ENCODE measurements around the gene PIK3R1.

Gene PIK3R1

DNA sequence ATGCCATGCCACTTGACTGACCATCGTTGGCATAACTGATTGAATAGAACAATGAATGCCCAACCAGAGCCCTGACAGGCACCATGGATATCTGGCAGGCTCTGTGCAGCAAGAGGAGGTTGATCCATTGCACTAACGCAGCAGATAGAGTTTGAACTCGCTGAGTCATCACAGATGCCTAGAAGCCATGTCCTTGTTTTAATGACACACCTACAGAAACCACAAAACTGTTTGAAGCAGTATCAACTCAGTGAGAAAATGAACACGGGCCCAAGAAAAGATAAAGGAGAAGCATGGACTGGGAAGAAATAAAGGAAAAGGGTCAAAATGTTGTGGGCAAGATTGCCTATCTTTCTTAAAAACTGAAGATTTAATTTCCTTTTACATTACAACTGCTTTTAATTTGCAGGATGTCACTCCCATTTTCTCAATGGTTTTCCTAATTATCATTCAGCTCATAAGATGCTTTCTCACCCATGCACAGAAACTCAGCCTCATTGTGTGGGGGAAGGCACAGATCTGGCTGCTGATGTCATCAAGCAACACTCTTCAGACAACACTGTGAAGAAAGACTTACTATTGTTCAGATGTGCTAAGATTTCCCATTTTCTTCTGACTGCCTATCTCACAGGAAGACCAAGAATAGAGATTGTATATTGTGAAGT lies 129.0 kb downstream of the PIK3R1 start:
- Histone ChIP-seq H3K27me3 (ENCODE audit: control insufficient read depth, low read length) (no peaks in the 10 kb centered on the region), H3K36me3 (ENCODE audit: control insufficient read depth, low read length) (no peaks in the 10 kb centered on the region), H3K27ac (ENCODE audit: low read depth, low read length) (no peak overlapping the region), H3K9me3 (ENCODE audit: control insufficient read depth, insufficient read depth, low read length) (no peaks in the 10 kb centered on the region), H4K20me1 (ENCODE audit: control insufficient read depth, insufficient read depth, low read depth, low read length) (no peaks in the 10 kb centered on the region), H3K4me2 (ENCODE audit: low read length) (no peak overlapping the region), H3K9me2 (replicated peaks; ENCODE audit: control insufficient read depth, low read length) (no peaks in the 10 kb centered on the region; the same call in 1 of the 2 replicates), H3F3A (ENCODE audit: control insufficient read depth, insufficient read depth) (no peaks in the 10 kb centered on the region), H3K4me1 (ENCODE audit: control insufficient read depth, low read length) (no peaks in the 10 kb centered on the region), H3K4me3 (ENCODE audit: low read length) (no peak overlapping the region), H3K79me2 (ENCODE audit: control insufficient read depth, low read length) (no peaks in the 10 kb centered on the region)
- TF ChIP-seq, protein P1, sequence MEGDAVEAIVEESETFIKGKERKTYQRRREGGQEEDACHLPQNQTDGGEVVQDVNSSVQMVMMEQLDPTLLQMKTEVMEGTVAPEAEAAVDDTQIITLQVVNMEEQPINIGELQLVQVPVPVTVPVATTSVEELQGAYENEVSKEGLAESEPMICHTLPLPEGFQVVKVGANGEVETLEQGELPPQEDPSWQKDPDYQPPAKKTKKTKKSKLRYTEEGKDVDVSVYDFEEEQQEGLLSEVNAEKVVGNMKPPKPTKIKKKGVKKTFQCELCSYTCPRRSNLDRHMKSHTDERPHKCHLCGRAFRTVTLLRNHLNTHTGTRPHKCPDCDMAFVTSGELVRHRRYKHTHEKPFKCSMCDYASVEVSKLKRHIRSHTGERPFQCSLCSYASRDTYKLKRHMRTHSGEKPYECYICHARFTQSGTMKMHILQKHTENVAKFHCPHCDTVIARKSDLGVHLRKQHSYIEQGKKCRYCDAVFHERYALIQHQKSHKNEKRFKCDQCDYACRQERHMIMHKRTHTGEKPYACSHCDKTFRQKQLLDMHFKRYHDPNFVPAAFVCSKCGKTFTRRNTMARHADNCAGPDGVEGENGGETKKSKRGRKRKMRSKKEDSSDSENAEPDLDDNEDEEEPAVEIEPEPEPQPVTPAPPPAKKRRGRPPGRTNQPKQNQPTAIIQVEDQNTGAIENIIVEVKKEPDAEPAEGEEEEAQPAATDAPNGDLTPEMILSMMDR (IDR thresholded peaks at IDR 0.05; ENCODE audit: low read depth, low read length, poor library complexity, severe bottlenecking): no peak
- TF ChIP-seq EZH2phosphoT487 (IDR thresholded peaks at IDR 0.05; ENCODE audit: borderline replicate concordance, low read length): no peak

DNA sequence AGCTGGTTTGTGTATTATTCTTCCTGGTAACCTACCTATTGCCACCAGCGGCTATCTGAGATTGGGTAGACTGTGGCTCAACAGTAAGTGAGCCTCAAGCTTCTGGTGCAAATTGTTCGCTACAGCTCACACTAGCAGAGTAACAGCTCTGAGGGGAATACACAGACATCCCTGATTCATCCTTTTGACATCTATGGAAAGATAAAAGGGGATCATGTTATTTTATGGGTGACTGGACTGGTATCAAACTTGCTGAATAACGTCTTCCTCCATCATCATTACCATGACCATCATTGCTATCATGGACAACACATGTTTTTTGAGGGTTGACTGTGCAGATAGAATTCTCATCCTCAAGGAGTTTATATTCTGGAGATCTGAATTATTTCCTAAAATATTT lies 129.6 kb downstream of the PIK3R1 start:
- H3K27me3 ChIP-seq (ENCODE audit: control insufficient read depth, low read length): no peaks in the 10 kb centered on the region
- no peaks in the 10 kb centered on the region for H3F3A ChIP-seq (ENCODE audit: control insufficient read depth, insufficient read depth)
- H3K79me2 ChIP-seq (ENCODE audit: control insufficient read depth, low read length): no peaks in the 10 kb centered on the region
- no peaks in the 10 kb centered on the region for H3K4me1 ChIP-seq (ENCODE audit: control insufficient read depth, low read length)
- no peak for TF ChIP-seq EZH2phosphoT487 (IDR thresholded peaks at IDR 0.05; ENCODE audit: borderline replicate concordance, low read length)
- TF ChIP-seq, protein P1 (IDR thresholded peaks at IDR 0.05; ENCODE audit: low read depth, low read length, poor library complexity, severe bottlenecking): no peak
- H3K27ac ChIP-seq (ENCODE audit: low read depth, low read length): no peak overlapping the region
- H3K4me3 ChIP-seq (ENCODE audit: low read length): no peak overlapping the region
- H3K36me3 ChIP-seq (ENCODE audit: control insufficient read depth, low read length): no peaks in the 10 kb centered on the region
- no peaks in the 10 kb centered on the region for H4K20me1 ChIP-seq (ENCODE audit: control insufficient read depth, insufficient read depth, low read depth, low read length)
- H3K4me2 ChIP-seq (ENCODE audit: low read length): no peak overlapping the region
- H3K9me2 ChIP-seq (replicated peaks; ENCODE audit: control insufficient read depth, low read length): no peaks in the 10 kb centered on the region; the same call in 1 of the 2 replicates
- no peaks in the 10 kb centered on the region for H3K9me3 ChIP-seq (ENCODE audit: control insufficient read depth, insufficient read depth, low read length)

DNA sequence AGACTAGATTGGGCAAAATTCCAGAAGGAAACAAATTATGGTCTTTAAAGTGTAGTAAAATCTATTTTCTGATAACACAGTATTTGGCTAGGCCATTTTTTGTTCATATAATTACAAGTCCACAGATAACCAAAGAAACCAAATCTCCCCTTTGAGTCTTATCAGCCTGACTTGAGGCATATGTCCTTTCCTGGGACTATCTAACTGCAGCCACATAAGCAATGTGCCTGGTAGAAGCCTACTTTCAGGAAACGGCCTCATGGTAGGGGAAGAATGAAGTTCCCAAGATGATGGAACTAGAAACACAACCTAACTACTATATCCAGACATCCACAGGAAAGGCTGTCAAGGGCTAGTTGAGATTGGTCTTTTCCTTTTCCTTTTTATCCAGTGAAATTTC lies 130.0 kb downstream of the PIK3R1 start:
- no peaks in the 10 kb centered on the region for H3K27me3 ChIP-seq (ENCODE audit: control insufficient read depth, low read length)
- H3F3A ChIP-seq (ENCODE audit: control insufficient read depth, insufficient read depth): no peaks in the 10 kb centered on the region
- H3K4me1 ChIP-seq (ENCODE audit: control insufficient read depth, low read length): no peaks in the 10 kb centered on the region
- H3K9me2 ChIP-seq (replicated peaks; ENCODE audit: control insufficient read depth, low read length): no peaks in the 10 kb centered on the region; the same call in 1 of the 2 replicates
- no peaks in the 10 kb centered on the region for H3K9me3 ChIP-seq (ENCODE audit: control insufficient read depth, insufficient read depth, low read length)
- no peaks in the 10 kb centered on the region for H4K20me1 ChIP-seq (ENCODE audit: control insufficient read depth, insufficient read depth, low read depth, low read length)
- H3K4me3 ChIP-seq (ENCODE audit: low read length): no peak overlapping the region
- TF ChIP-seq, protein P1 (IDR thresholded peaks at IDR 0.05; ENCODE audit: low read depth, low read length, poor library complexity, severe bottlenecking): no peak
- no peak for TF ChIP-seq EZH2phosphoT487 (IDR thresholded peaks at IDR 0.05; ENCODE audit: borderline replicate concordance, low read length)
- no peak overlapping the region for H3K4me2 ChIP-seq (ENCODE audit: low read length)
- no peaks in the 10 kb centered on the region for H3K79me2 ChIP-seq (ENCODE audit: control insufficient read depth, low read length)
- H3K36me3 ChIP-seq (ENCODE audit: control insufficient read depth, low read length): no peaks in the 10 kb centered on the region
- no peak overlapping the region for H3K27ac ChIP-seq (ENCODE audit: low read depth, low read length)
